Measurements from ENCODE around the gene HSF5.
"Not testable (repeated sequence)": the region's sequence is repeated elsewhere in the genome, so short reads cannot be mapped to it uniquely, and the experiment has no call there.

The HSF5 gene

DNA sequence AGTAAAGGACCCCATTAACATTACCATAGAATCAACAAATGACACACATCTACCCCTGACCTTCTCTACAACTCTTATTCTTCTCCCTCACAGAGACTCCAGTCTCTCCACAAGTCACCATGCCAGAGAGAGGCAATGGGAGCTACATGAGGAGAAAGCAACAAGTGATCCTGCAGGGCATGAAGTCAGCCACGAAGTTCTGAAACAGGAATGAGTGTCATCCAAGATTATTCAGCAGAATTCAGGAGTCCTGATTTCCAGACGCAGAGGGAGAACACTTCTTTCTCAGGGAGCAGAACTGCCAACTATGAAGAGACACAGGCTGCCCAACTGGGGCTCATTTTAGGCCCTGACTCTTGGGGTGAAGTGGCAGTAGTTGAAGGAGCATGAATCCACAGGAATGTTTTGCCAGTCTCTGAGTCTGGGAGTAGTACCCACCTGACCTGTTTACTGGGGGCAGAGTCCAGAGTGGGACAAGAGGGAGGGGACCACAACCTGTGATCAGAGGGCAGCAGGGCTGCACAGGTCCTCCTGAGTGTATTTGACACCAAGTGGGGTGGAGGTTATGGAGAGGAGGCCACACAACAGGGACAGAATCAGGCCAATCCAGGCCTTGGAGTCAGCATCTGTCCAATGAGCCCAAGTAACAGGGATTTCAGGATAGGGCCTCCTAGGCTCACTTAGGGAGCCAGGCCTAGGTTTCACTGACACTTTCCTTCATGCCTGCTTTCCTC lies 28.6 kb upstream of the HSF5 start:
- no peak for DNase-seq (ENCODE audit: low read depth in 2 of 2)

DNA sequence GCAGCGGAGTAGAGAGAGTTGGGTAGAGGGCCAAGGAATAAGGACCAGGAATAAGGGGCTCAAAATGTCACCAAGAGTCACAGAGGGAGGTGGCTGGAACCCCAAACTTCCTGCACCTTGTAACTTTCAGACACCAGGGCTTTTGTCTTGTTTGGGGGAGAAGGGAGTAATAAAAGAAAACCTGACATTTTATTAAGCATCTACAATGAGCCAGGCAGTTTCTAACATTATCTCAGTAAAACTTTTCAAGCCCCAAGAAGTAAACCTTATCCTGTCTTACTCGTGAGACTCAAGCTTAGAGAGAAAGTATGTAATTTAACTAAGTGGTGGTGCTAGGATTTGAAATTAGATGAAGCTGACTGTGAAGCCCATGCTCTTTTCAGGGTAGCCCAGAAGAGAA lies 27.1 kb upstream of the HSF5 start:
- no peak for DNase-seq (ENCODE audit: low read depth in 2 of 2)

DNA sequence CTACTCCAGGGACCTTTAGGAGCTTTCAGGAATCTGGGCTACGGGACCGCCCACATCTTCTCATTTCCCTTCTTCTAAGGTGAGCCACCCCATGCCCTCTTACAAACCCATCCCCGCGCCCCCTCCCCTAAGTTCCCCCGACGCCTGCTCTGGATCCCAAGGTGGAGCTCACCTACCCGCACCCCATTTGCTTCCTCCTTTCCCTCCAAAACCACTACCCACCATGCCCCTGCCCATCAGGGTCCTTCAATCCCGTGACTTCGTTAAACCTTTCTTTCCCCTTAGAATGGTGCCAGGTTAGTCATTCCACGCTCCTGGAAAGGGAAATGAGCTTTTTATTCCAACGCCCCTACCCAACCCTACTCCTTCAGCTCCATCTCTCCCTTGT lies 26.6 kb upstream of the HSF5 start:
- DNase-seq (ENCODE audit: low read depth in 2 of 2): no peak

DNA sequence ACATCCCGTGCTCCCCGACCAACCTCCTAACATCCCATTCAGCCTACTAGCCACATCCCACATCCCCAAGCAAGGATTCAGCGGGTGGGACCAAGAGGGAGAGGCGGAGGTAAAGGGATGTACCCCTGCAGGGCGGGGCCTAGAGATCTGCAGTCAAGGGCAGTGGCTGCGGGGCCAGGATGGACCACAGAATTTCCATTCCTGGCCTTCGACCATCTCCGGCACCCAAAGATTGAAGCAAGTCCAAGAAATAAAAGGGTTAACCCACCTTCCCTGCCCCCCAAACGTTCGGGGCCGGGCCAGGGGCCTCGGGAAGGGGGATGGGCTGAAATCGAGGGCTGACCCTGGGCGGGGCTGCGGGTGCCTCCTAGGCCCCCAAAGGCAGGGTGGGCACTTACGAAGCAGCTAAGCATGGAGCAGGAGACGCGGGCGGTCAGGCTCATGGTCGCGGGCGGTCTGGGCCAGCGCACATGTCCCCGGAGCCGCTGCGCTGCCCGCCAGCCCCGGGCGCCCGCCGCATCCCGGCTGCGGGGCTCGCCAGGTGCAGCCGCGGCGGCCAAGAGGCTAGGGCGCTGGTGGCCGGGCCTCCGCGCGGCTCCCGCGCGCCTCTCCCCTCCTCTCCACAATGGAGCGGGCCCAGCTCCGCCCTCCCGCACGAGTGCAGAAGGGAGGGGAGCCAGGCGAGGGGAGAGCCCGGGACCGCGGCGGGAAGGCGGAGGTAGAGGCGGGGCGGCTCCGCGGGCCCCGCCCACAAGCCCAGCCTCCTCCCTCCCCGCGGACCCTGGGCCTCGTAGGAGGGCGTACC lies 26.0 kb upstream of the HSF5 start, which contains the start of gene MTMR4:
Gene MTMR4, minus strand, starts transcription at position 674 of the 805 bp plus-strand sequence. Its CDS starts 231 bp downstream, at position 443.
- peak; percentile 39 for DNase-seq (ENCODE audit: low read depth in 2 of 2)

DNA sequence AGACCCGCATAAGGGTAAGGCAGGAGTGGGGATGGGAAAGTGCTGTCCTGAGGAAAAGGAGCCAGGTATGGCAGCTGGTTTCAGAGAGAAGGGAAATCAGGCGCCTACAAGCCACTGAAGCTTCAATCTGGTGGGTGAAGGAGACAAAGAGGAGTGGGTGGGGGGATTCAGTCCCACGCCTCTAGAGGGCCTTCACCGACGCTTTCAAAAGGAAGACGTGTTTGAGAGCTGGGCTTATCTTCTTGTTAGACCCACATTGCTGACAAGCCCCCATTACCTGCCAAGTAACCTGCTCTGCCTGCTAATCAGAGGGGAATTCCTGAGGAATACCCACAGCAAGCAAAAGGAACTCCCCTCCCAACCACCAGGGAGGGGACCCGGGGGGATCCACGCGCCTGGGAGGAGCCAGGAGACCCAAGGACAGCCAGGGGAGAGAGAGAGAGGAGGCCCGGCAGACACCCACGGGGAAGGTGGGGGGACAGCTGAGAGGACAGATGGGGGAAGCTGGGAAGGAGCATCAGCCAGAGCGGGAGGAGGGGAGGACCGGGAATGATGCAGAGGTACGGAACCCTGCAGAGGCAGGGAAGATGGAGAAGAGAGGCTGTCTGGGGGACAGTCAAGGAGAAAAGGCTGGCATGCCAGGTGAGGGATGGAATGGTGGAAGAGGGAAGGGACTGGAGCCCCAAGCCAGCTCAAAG lies 25.2 kb upstream of the HSF5 start:
- DNase-seq (ENCODE audit: low read depth in 2 of 2): no peak

DNA sequence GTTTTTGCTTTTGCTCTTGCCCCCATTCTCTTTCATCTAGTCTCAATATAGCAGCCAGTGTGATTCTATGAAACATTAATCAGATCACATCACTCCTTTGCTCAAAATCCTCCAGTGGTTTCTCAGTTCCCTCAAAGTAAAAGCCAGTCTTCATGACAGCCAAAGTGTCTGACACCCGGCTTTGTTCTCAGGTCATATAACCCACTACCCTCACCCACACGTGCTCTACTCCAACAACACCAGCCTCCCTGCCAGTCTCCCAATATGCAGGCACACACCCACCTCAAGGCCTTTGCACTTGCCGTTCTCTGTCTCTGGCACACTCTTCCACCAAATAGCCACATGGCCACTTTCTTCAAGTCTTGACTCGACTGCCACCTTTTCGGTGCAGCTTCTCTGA lies 21.9 kb upstream of the HSF5 start:
- no peak for DNase-seq (ENCODE audit: low read depth in 2 of 2)

DNA sequence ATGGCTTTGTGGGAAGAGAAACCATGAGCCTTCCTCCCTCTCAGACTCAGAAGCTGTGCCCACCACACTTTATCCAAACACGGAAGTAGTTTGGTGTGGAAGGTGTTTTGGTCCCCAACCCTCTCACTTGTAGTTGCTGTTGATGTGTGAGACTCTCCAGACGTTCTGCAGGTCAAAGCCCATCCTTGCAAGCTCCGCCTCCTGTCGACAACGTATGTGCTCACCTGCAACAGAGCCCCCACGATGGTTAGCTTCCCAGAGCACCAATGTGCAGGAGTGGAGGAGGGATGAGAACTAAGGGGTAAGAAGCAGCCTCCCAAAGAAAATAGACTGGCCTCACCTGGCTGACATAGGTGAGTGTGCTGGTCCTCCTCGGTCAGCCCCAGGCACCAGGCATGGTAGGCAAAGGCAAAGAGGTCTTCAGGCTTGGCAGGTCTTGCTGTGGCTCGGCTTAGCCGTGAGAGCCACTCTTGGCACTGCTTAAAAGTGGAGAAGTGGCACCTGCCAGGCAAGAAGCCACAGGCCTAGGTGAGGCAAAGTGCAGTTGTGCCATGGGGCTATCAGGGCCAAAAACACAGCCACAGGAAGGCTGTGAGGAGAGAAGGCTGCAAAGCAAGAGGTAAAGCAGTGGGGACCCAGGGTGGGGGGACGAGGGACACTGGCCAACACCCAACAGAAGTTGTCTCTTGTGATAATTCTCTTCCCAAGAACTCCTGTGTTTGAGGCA lies 20.3 kb upstream of the HSF5 start:
- no peak for DNase-seq (ENCODE audit: low read depth in 2 of 2)

DNA sequence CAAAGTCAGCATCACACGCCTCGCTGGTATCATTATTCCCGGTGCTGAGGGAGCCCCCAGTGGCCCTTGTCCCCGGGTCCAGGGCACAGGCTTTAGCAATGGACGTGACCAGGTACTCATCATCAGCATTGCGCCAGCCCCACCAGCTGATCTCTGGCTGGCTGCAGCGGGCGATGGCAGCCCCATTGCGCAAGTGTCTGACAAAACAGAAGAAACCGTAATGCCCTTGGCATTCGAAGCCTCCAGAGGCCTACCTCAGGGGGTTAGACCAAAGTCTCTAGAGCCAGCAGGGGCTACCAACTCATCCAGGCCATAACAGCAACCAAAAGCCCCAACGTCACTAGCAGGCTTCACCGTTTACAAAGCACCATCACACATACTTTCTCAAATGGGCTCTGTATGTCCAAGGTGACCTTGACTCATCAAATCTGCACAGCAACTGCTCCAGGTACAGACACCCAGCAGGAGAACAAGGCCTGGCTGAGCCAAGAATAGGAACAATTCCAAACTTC lies 19.0 kb upstream of the HSF5 start:
- no peak for DNase-seq (ENCODE audit: low read depth in 2 of 2)

DNA sequence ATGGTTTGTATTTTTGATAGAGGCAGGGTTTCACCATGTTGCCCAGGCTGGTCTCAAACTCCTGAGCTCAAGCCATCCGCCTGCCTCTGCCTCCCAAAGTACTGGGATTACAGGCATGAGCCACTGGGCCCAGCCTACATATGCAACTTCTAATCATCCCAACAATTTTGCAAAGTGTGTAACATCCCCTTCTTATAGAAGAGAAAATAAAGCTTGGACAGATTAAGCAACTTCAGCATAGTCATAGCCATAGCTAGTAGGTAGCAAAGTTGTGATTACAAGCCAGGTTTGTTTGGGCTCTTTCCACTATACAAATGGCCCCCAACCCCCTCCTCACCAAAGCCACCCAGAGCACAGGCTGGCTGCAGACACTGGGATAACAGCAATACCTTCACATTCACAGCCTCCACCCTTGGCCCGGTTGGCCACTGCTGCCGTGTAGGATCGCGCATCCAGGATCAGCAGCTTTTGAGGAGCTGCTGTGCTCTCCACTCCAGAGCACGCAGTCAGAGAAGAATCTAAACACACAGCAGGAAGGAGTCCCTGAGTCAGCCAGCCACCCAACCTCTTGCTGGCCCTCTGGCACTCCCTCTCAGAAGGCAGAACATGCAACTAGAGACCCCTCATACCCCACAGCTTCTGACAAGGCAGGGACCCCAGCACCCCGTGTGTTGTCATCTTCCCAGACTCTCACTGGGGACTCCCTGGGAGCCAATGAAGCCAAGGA lies 18.3 kb upstream of the HSF5 start:
- DNase-seq (ENCODE audit: low read depth in 2 of 2): no peak

DNA sequence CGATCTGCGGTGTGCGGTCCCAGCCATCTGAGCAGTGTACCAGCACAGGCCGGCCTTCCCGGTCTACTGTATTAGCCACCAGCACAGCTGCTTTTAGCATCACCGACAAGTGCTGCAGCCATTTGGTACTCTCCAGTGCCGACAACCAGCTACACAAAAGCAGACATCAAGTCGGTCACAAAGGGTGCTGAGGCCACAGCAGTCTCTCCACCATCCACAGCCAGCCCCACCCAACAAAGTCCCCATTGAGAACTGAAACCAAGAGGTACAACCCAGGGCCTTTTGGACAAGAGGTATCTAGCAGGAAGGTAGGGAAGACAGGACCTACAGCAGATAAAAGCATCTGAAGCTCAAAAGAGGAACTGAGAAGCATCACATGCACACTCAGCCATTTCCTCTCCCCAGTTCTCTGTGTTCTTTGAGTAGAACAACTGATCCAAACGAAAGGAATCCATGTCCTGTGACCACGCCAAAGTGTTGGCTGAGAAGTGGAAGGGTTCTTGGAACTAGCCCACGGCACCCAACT lies 16.7 kb upstream of the HSF5 start:
- DNase-seq (ENCODE audit: low read depth in 2 of 2): no peak

DNA sequence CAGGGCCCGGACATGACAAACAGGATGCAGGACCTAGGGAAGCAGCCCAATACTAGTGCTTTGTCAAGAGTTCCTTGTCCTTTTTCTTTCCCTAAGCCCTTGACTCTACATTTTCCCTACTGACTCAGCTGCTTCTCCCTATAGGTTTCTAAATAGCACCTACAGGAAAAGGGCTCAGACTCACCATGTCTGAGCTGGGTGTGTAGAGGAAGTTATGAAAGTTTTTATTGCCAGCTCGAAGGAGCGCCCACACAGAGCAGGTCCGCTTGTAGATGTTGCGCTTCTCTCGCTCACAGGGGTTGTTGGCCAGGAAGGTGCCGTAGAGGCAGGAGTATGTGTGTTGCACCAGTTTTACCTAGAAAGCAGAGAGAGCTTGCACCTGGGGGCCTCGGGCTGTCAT lies 15.7 kb upstream of the HSF5 start:
- DNase-seq (ENCODE audit: low read depth in 2 of 2): no peak

DNA sequence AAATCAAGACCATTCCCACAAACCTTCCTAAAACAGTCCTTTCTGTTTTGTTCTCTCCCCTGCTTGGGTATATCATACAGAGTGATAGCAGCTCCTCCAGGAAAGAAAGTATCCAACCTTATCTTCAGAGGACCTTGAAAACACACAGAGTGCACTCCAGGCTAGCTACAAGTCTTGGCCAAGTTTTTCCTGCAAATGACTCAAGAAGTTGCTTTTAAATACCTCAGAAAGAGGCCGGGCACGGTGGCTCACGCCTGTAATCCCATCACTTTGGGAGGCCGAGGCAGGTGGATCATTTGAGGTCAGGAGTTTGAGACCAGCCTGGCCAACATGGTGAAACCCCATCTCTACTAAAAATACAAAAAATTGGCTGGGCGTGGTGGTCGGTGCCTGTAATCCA lies 14.9 kb upstream of the HSF5 start:
- not testable (repeated sequence) for DNase-seq (ENCODE audit: low read depth in 2 of 2)

DNA sequence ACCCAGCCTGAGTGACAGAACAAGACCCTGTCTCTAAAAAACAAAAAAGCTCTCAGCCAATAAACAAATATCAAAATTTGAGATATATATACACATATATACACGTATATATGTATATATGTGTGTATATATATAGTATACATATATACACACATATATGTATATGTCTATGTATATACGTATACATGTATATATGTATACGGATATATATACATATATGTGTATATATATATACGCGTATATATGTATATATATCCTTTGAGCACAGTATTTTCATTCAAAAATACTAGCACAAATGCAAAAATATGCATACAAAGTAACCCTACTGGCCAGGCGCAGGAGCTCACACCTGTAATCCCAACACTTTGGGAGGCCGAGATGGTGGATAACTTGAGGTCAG lies 13.2 kb upstream of the HSF5 start:
- DNase-seq (ENCODE audit: low read depth in 2 of 2): no peak

DNA sequence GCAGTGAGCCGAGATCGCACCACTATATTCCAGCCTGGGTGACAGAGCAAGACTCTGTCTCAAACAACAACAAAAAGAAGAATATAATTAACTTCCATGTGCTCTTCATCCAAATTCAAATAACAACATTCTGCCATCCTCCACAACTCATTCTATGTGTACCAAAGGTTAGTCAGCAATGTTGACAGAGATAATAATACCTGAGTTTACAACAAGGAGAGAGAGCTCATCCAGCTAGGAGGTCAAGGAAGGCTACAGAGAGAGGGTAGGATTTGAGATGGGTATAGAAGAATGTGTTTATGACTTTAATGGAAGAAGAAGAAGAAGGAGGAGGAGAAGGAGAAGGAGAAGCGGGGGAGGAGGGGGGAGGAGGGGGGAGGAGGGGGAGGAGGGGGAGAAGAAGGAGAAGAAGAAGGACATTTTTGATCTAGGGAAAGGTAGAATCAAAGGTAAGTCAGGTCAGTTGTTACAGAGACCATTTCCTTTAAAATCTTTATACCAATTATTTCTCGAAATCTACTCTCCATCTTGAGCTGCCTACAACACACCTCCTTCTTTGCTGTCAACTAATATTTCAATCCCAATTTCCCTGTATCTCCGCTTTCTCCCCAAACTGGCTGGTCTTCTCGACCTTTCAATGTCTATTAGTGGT lies 10.1 kb upstream of the HSF5 start:
- DNase-seq (ENCODE audit: low read depth in 2 of 2): no peak

DNA sequence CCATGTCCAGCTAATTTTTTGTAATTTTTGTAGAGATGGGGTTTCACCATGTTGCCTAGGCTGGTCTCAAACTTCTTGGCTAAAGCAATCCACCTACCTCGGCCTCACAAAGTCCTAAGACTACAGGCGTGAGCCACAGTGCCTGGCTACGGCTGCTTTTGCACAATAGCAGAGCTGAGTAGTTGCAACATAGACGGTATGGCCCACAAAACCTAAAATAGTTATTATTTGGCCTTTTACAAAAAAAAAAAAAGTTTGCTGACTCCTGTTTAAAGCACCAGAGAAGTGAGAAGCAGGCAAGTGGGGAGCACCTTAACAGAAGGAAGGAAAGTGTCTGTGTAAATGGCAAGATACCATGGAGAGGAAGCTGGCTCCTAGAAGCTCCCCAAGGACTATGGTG lies 5.3 kb upstream of the HSF5 start:
- DNase-seq (ENCODE audit: low read depth in 2 of 2): no peak

DNA sequence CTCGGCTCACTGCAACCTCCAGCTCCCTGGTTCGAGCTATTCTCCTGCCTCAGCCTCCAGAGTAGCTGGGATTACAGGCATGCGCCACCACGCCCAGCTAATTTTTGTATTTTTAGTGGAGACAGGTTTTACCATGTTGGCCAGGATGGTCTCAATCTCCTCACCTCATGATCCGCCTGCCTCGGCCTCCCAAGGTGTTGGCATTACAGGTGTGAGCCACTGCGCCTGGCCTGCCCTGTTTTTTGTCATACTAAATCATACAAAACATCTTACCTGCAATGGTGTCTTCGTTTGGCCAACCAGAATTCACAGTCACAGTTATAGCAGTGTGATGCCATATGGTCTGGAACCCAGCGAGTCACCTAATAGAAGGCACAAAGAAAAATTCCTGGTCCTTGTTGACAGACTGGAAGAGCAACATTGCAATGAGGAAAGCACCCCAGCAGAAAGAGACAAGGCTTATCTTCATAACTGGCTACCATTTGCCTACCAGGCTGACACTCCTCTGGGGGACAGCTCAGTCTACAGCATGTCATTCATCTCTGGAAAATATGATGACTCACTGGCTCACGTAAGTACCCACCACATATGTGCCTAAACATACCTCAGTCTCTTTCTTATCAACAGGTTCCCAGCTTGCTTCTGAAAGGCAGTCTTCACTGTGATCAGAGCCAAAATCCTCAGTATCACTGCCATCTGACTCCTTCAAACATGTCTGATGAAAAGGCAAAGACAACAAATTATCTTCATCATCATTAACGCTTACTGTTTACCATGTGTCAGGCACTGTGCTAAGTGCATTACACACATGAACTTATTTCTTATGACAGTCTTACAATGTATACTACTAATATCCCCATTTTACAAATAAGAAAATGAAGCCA lies 4.3 kb upstream of the HSF5 start:
- DNase-seq (ENCODE audit: low read depth in 2 of 2): no peak

DNA sequence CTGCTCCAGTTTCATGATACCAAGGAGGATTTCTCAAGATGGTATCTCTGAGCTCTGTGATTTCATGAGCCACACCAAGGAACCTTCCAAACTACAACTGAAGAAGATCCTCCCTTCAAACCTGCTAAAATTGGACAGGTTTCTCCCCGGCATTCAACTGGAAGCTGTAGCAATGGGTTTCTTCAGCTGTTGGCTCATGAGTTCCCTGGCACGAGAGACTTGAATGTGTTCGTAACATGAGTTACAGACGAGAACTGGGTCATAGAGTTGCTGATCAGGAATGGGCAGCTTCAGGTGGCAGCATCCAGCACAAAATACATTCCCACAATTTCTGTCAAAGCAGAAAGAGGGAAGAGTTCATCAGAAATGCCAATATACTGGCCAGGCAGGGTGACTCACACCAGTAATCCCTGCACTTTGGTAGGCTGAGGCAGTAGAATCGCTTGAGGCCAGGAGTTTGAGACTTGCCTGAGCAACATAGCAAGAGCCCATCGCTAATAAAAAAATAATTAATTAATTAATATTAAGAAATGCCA lies 3.4 kb upstream of the HSF5 start:
- no peak for DNase-seq (ENCODE audit: low read depth in 2 of 2)

DNA sequence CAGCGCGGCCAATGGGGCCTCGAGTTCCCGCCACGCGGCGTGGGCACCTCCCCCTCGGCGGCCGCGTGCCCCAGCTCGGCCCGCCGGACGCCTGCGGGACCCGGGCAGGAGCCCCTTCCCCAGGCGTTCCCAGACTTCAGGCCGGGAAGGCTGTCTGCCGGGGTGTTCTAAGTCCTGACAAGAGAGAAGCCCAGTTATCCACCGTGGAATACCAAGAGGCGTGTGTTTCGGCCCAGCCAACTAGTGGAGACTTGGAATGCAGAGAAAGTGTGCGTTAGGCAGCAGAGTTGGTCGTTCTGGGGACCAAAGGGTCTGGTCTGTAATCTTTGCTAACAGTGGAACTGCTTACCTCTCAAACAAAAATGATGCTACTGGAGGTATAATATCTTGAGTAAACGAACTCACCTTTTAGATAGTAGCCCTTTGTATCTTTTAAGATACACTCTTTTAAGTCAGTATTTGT lies 251 bp upstream of the HSF5 start:
- DNase-seq (ENCODE audit: low read depth in 2 of 2): no peak

DNA sequence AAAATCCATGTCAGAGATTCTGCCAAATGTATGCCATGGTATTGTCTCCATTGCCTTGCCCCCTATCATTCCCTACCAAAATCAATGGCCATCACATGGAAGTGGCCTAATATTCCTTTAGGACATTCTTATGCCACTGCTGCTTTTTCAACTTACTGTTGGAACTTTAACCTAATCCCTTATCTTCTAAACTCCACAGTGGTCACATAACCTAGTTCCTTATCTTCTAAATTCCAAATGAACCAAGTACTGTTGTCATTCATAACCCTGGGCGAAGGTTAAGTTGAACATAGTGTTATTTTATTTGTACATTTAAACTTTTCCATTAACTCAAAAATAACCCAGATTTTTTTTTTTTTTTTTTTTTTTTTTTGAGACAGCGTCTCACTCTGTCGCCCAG lies 3.6 kb downstream of the HSF5 start:
- DNase-seq (ENCODE audit: low read depth in 2 of 2): no peak

Measured in fibroblast of skin of left biceps (primary cell).